ENCODE data around the gene USP49.
A peak's percentile ranks its signal among the peaks of the same experiment; 100 is the strongest.
"Not testable (repeated sequence)": the region's sequence is repeated elsewhere in the genome, so short reads cannot be mapped to it uniquely, and the experiment has no call there.

USP49 gene

GRCh38 chr6:41895300-41896233 lies at the start of gene USP49:
Gene USP49, minus strand, starts transcription at chr6:41895375. Its CDS starts 88,392 bp downstream, at chr6:41806983.
- peak; percentile 94 for DNase-seq (ENCODE audit: low spot score)

- DNase-seq (ENCODE audit: low spot score), result no peak
Observed at GRCh38 chr6:41943456-41943855, 48.3 kb upstream of the USP49 start.

- not testable (repeated sequence) for DNase-seq (ENCODE audit: low spot score)
Observed at GRCh38 chr6:41942882-41943281, 47.7 kb upstream of the USP49 start.

GRCh38 chr6:41942067-41942851 lies 47.1 kb upstream of the USP49 start:
- DNase-seq (ENCODE audit: low spot score), result no peak

- peak; percentile 89 for DNase-seq (ENCODE audit: low spot score)
Observed at GRCh38 chr6:41941280-41942066, 46.3 kb upstream of the USP49 start, which contains the start of gene CCND3. Gene CCND3, minus strand, starts transcription at chr6:41941808. Its CDS starts 159 bp downstream, at chr6:41941649.

GRCh38 chr6:41940759-41941279 lies 45.6 kb upstream of the USP49 start:
- DNase-seq (ENCODE audit: low spot score), result peak; percentile 41

GRCh38 chr6:41939848-41940758 lies 44.9 kb upstream of the USP49 start:
- DNase-seq (ENCODE audit: low spot score), result no peak

GRCh38 chr6:41939176-41939847 lies 44.1 kb upstream of the USP49 start:
- no peak for DNase-seq (ENCODE audit: low spot score)

GRCh38 chr6:41938590-41939175 lies 43.5 kb upstream of the USP49 start:
- no peak for DNase-seq (ENCODE audit: low spot score)

- DNase-seq (ENCODE audit: low spot score), result no peak
Observed at GRCh38 chr6:41937861-41938574, 42.8 kb upstream of the USP49 start.

- no peak for DNase-seq (ENCODE audit: low spot score)
Observed at GRCh38 chr6:41937472-41937860, 42.3 kb upstream of the USP49 start.

- peak; percentile 83 for DNase-seq (ENCODE audit: low spot score)
Observed at GRCh38 chr6:41936073-41936837, 41.1 kb upstream of the USP49 start.

GRCh38 chr6:41935685-41936072 lies 40.5 kb upstream of the USP49 start:
- DNase-seq (ENCODE audit: low spot score), result no peak

GRCh38 chr6:41935193-41935574 lies 40.0 kb upstream of the USP49 start:
- DNase-seq (ENCODE audit: low spot score), result no peak

- DNase-seq (ENCODE audit: low spot score), result no peak
Observed at GRCh38 chr6:41934278-41935192, 39.4 kb upstream of the USP49 start.

GRCh38 chr6:41932378-41932777 lies 37.2 kb upstream of the USP49 start:
- no peak for DNase-seq (ENCODE audit: low spot score)

- no peak for DNase-seq (ENCODE audit: low spot score)
Observed at GRCh38 chr6:41931792-41932191, 36.6 kb upstream of the USP49 start.
